Prostate gland (tissue), 2 donors: ENCODE measurements around the gene RSPO1. TPM values are rescaled to one million over a fixed set of nuclear protein-coding genes. Genes with fewer than 3 reads are reported as not detected.

Experiments used
- DNase-seq: peaks from one replicate; pipeline ENCODE4 v3.0.0-alpha.2; 2019; ENCODE audit warnings: low spot score
- H3K27ac ChIP-seq, 2 donors: fragments of 200-600 bp; sonication (generic); 2 replicates each; pipeline ENCODE4 v1.5.1; 2017 to 2019
- H3K27me3 ChIP-seq: fragments of 200-600 bp; sonication (generic); replicated peaks from 2 replicates; pipeline ENCODE4 v1.5.1; 2019; ENCODE audit not compliant: insufficient read depth
- H3K36me3 ChIP-seq, 2 donors: fragments of 200-600 bp; sonication (generic); 1 replicate in 1 of 2; 2 replicates in 1 of 2; pipeline versions ENCODE4 v1.5.1 to v1.8.1; 2017 to 2019
- H3K4me1 ChIP-seq: fragments of 200-600 bp; sonication (generic); replicated peaks from 2 replicates; pipeline ENCODE4 v1.5.1; 2019
- H3K4me3 ChIP-seq, 2 donors: fragments of 200-600 bp; sonication (generic); 2 replicates each; pipeline ENCODE4 v1.5.1; 2017 to 2019
- H3K9me3 ChIP-seq: fragments of 200-600 bp; sonication (generic); 2 replicates; pipeline ENCODE4 v1.5.1; 2017
- CTCF ChIP-seq, 4 experiments: fragments of 200-600 bp in 2 of 4; fragments of 450-650 bp in 2 of 4; sonication (generic) in 2 of 4; IDR thresholded peaks; 1 replicate in 3 of 4; 2 replicates in 1 of 4; pipeline ENCODE4 v1.5.1; 2016 to 2019; ENCODE audit warnings: antibody characterized with exemption in 4 of 4, mild to moderate bottlenecking in 2 of 4, moderate library complexity in 2 of 4
- POLR2A ChIP-seq: fragments of 450-650 bp; IDR thresholded peaks from one replicate; pipeline ENCODE4 v1.6.1; 2016; ENCODE audit warnings: antibody characterized with exemption, mild to moderate bottlenecking
- POLR2AphosphoS5 ChIP-seq: sonication (generic); formaldehyde crosslinking; IDR thresholded peaks from one replicate; pipeline ENCODE4 v1.6.1; 2017; ENCODE audit warnings: antibody characterized with exemption
- WGBS: methylation state at CpG from one replicate; pipeline ENCODE4 v1.1.5; 2018; 5-methylcytosine and 5-hydroxymethylcytosine counted together
- intact Hi-C: fragments of 100-400 bp; cut with DNase I; formaldehyde crosslinking; loops from one replicate; pipeline ENCODE4 v1.14.2; 2022
- total RNA-seq, 2 donors: library from RNA; depleted of rRNA; stranded (reverse); fragments of >200 nt; gene quantifications; one replicate each; pipeline ENCODE4 v1.1.0, GENCODE V29; 2016

The RSPO1 gene
- total RNA-seq, 2 donors from 2014 or later: 1.6 TPM

GRCh38 chr1:37575692-37576091, 59.0 kb downstream of the RSPO1 start:
- H3K4me1 ChIP-seq: no peaks in the 10 kb centered on the region
- no peaks in the 10 kb centered on the region for H3K9me3 ChIP-seq
- H3K27me3 ChIP-seq: no peaks in the 10 kb centered on the region
- intact Hi-C loops: no loop called here
- no peak for DNase-seq
- no peak overlapping the region for H3K4me3 ChIP-seq
- H3K36me3 ChIP-seq: peaks cover 6 to 12% of the 10 kb centered on the region in 2 donors
- H3K27ac ChIP-seq: no peak overlapping the region
- WGBS: 93% methylated on average over 5 of the region's 5 CpGs
- TF ChIP-seq CTCF (IDR thresholded peaks at IDR 0.05): no peak
- no peak for TF ChIP-seq POLR2AphosphoS5
- TF ChIP-seq POLR2A: no peak

- DNase-seq: no peak
- Histone ChIP-seq H3K36me3 (peaks cover 6 to 12% of the 10 kb centered on the region in 2 donors), H3K4me1 (no peaks in the 10 kb centered on the region), H3K27ac (no peak overlapping the region), H3K9me3 (no peaks in the 10 kb centered on the region), H3K4me3 (no peak overlapping the region), H3K27me3 (no peaks in the 10 kb centered on the region)
- intact Hi-C loops: no loop called here
- 84% methylated on average over 7 of the region's 7 CpGs for WGBS
- TF ChIP-seq CTCF (IDR thresholded peaks at IDR 0.05) (no peak), POLR2AphosphoS5 (no peak), POLR2A (no peak)
Measured at GRCh38 chr1:37574834-37575480, 59.7 kb downstream of the RSPO1 start.

GRCh38 chr1:37570528-37571334, 64.0 kb downstream of the RSPO1 start:
- H3K36me3 ChIP-seq: peaks cover 16 to 22% of the 10 kb centered on the region in 2 donors
- TF ChIP-seq POLR2AphosphoS5: no peak
- TF ChIP-seq CTCF (IDR thresholded peaks at IDR 0.05): no peak
- no peak for TF ChIP-seq POLR2A
- H3K4me3 ChIP-seq: no peak overlapping the region
- no peaks in the 10 kb centered on the region for H3K4me1 ChIP-seq
- 98% methylated on average over 3 of the region's 3 CpGs for WGBS
- H3K27me3 ChIP-seq: no peaks in the 10 kb centered on the region
- no peaks in the 10 kb centered on the region for H3K9me3 ChIP-seq
- DNase-seq: no peak
- intact Hi-C loops: no loop called here
- H3K27ac ChIP-seq: no peak overlapping the region

GRCh38 chr1:37567023-37567422, 67.7 kb downstream of the RSPO1 start:
- no peak for DNase-seq
- H3K27me3 ChIP-seq: no peaks in the 10 kb centered on the region
- H3K9me3 ChIP-seq: no peaks in the 10 kb centered on the region
- TF ChIP-seq POLR2A (no peak), POLR2AphosphoS5 (no peak), CTCF (IDR thresholded peaks at IDR 0.05) (no peak)
- peaks cover 14 to 22% of the 10 kb centered on the region in 2 donors for H3K36me3 ChIP-seq
- no peak overlapping the region for H3K4me3 ChIP-seq
- no peaks in the 10 kb centered on the region for H3K4me1 ChIP-seq
- WGBS: 89% methylated on average over 3 of the region's 3 CpGs
- no peak overlapping the region for H3K27ac ChIP-seq
- intact Hi-C loops: no loop called here

- no peak overlapping the region for H3K4me3 ChIP-seq
- no peaks in the 10 kb centered on the region for H3K27me3 ChIP-seq
- DNase-seq: no peak
- peaks cover 14 to 22% of the 10 kb centered on the region in 2 donors for H3K36me3 ChIP-seq
- TF ChIP-seq CTCF (IDR thresholded peaks at IDR 0.05) (no peak), POLR2AphosphoS5 (no peak), POLR2A (no peak)
- H3K4me1 ChIP-seq: no peaks in the 10 kb centered on the region
- intact Hi-C loops: no loop called here
- no peaks in the 10 kb centered on the region for H3K9me3 ChIP-seq
- H3K27ac ChIP-seq: no peak overlapping the region
Measured at GRCh38 chr1:37564892-37565291, 69.8 kb downstream of the RSPO1 start.
